Fibroblast of lung (primary cell): ENCODE results near the gene CFAP77. TPM values are rescaled to one million over a fixed set of nuclear protein-coding genes. Genes with fewer than 3 reads are reported as not detected.
A peak's percentile ranks its signal among the peaks of the same experiment; 100 is the strongest.

ENCODE experiments used
- DNase-seq, 2 donors: peaks; one replicate each; pipeline versions ENCODE4 v3.0.0 to v3.0.0-alpha.2; 2010; ENCODE audit warnings: low read depth in 2 of 2
- H2AFZ ChIP-seq: 2 replicates; pipeline ENCODE4 v1.5.1; 2012; ENCODE audit warnings: low read length, control low read depth, inconsistent platforms
- H3K27ac ChIP-seq: 2 replicates; pipeline ENCODE4 v1.5.1; 2011; ENCODE audit warnings: low read length, control low read depth; ENCODE audit not compliant: insufficient read depth
- H3K27me3 ChIP-seq: 2 replicates; pipeline ENCODE4 v1.5.1; 2011; ENCODE audit warnings: mild to moderate bottlenecking, low read length; ENCODE audit not compliant: control insufficient read depth, insufficient read depth
- H3K36me3 ChIP-seq: 2 replicates; pipeline ENCODE4 v1.5.1; 2011; ENCODE audit warnings: low read length; ENCODE audit not compliant: control insufficient read depth, insufficient read depth
- H3K4me1 ChIP-seq: 2 replicates; pipeline ENCODE4 v1.5.1; 2011; ENCODE audit warnings: low read length; ENCODE audit not compliant: control insufficient read depth, insufficient read depth; ENCODE audit errors: extremely low read depth
- H3K4me2 ChIP-seq: 2 replicates; pipeline ENCODE4 v1.5.1; 2011; ENCODE audit warnings: low read length, control low read depth; ENCODE audit not compliant: insufficient read depth; ENCODE audit errors: extremely low read depth
- H3K4me3 ChIP-seq, 4 experiments: fragments of 200-600 bp in 1 of 4; sonication (generic) in 1 of 4; replicated peaks in 1 of 4; 2 replicates each; pipeline ENCODE4 v1.5.1; 2011 to 2016; ENCODE audit warnings: low read length in 4 of 4, low read depth in 3 of 4, mild to moderate bottlenecking in 3 of 4, control low read depth in 2 of 4, inconsistent platforms in 1 of 4, mixed read lengths in 1 of 4; ENCODE audit not compliant: insufficient read depth in 1 of 4; ENCODE audit errors: control extremely low read depth in 1 of 4
- H3K79me2 ChIP-seq: 2 replicates; pipeline ENCODE4 v1.5.1; 2012; ENCODE audit warnings: mild to moderate bottlenecking, low read length, inconsistent platforms; ENCODE audit not compliant: control insufficient read depth, insufficient read depth
- H3K9ac ChIP-seq: 2 replicates; pipeline ENCODE4 v1.5.1; 2011; ENCODE audit warnings: mild to moderate bottlenecking, low read length, control low read depth; ENCODE audit not compliant: insufficient read depth
- H3K9me3 ChIP-seq: 2 replicates; pipeline ENCODE4 v1.5.1; 2012; ENCODE audit warnings: low read depth, low read length; ENCODE audit not compliant: control insufficient read depth, insufficient read depth
- H4K20me1 ChIP-seq: 2 replicates; pipeline ENCODE4 v1.5.1; 2011; ENCODE audit warnings: low read length; ENCODE audit not compliant: control insufficient read depth, insufficient read depth; ENCODE audit errors: extremely low read depth
- EZH2 ChIP-seq: IDR thresholded peaks from 2 replicates; pipeline ENCODE4 v1.5.1; 2012; ENCODE audit warnings: low read length, control low read depth, mild to moderate bottlenecking; ENCODE audit errors: missing control alignments
- polyA plus RNA-seq, 2 donors: library from polyadenylated mRNA; depleted of rRNA in 1 of 2; stranded (reverse) in 1 of 2; unstranded in 1 of 2; fragments of >200 nt; gene quantifications; 2 replicates each; pipeline ENCODE4 v1.2.1, GENCODE V29; 2011 to 2012; ENCODE audit warnings: missing spikeins in 1 of 2
- total RNA-seq: library from RNA; depleted of rRNA; stranded (reverse); fragments of >200 nt; gene quantifications from 2 replicates; pipeline ENCODE4 v1.2.1, GENCODE V29; 2014
- TF ChIP-seq, protein P1 (sequence below), 2 donors: IDR thresholded peaks in 1 of 2; conservative IDR thresholded peaks in 1 of 2; 1 replicate in 1 of 2; 2 replicates in 1 of 2; pipeline ENCODE4 v1.5.1; 2011 to 2012; ENCODE audit warnings: low read length in 2 of 2, control low read depth in 1 of 2, inconsistent platforms in 1 of 2, low read depth in 1 of 2, mild to moderate bottlenecking in 1 of 2

The CFAP77 gene
- total and polyA plus RNA-seq, 2 donors (not counting 1 experiment from before 2014, with no cell fraction given) = not detected

DNA sequence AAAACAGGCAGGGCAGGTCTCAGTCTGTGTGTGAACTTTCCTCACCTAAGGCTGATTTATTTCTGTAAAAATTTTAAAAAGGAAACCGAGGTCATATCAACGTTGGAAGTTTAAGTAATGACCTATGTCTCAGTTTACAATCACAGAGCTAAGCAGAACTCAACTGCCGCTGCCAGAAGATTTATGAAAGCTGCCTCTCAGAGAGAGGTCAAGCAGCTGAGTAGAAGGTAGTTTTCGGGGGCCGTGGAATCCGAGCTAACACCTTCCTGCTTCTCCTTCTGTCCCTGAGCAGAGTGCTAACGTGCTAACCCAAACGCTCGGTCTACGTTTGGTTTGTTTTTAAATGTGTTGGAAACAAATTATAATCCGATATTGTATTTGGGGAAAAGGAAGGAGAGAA lies 14.5 kb upstream of the CFAP77 start:
- H3K9ac ChIP-seq = no peak overlapping the region
- H3K4me1 ChIP-seq = no peaks in the 10 kb centered on the region
- H3K27me3 ChIP-seq = no peaks in the 10 kb centered on the region
- H2AFZ ChIP-seq = no peak overlapping the region
- no peaks in the 10 kb centered on the region for H3K79me2 ChIP-seq
- no peaks in the 10 kb centered on the region for H3K9me3 ChIP-seq
- no peaks in the 10 kb centered on the region for H4K20me1 ChIP-seq
- no peak overlapping the region for H3K27ac ChIP-seq
- no peak overlapping the region for H3K4me3 ChIP-seq
- no peak overlapping the region for H3K4me2 ChIP-seq
- peaks cover 9% of the 10 kb centered on the region for H3K36me3 ChIP-seq
- no peak for TF ChIP-seq EZH2
- TF ChIP-seq, protein P1, sequence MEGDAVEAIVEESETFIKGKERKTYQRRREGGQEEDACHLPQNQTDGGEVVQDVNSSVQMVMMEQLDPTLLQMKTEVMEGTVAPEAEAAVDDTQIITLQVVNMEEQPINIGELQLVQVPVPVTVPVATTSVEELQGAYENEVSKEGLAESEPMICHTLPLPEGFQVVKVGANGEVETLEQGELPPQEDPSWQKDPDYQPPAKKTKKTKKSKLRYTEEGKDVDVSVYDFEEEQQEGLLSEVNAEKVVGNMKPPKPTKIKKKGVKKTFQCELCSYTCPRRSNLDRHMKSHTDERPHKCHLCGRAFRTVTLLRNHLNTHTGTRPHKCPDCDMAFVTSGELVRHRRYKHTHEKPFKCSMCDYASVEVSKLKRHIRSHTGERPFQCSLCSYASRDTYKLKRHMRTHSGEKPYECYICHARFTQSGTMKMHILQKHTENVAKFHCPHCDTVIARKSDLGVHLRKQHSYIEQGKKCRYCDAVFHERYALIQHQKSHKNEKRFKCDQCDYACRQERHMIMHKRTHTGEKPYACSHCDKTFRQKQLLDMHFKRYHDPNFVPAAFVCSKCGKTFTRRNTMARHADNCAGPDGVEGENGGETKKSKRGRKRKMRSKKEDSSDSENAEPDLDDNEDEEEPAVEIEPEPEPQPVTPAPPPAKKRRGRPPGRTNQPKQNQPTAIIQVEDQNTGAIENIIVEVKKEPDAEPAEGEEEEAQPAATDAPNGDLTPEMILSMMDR (conservative IDR thresholded peaks at IDR 0.05 in 1 of 2, IDR thresholded peaks at IDR 0.05 in 1 of 2; ENCODE audit: low read depth in 1 of 2, low read length in 2 of 2) = no peak
- no peak for DNase-seq

DNA sequence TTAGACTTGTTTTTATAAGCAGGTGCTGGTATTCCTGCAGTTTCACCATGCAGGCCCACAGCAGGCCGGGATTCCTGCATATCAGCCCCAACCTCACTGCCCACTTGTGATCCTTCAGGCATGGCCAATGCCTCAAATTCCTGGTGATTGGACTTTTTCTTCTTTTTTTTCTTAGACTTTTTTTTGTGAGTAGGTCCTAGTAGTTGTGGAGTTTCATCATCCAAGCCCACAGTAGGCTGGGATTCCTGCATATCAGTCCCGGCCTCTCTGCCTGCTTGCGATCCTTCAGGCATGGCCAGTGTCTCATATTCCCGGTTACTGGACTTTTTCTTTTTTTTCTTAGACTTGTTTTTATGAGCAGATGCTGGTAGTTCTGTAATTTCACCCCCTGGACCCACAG lies 8.2 kb upstream of the CFAP77 start:
- H3K9me3 ChIP-seq = no peaks in the 10 kb centered on the region
- no peak overlapping the region for H3K4me3 ChIP-seq
- peaks cover 4% of the 10 kb centered on the region for H3K4me1 ChIP-seq
- H2AFZ ChIP-seq = no peak overlapping the region
- TF ChIP-seq, protein P1 (conservative IDR thresholded peaks at IDR 0.05 in 1 of 2, IDR thresholded peaks at IDR 0.05 in 1 of 2; ENCODE audit: low read depth in 1 of 2, low read length in 2 of 2) = no peak
- no peak for TF ChIP-seq EZH2
- no peaks in the 10 kb centered on the region for H4K20me1 ChIP-seq
- no peak for DNase-seq
- no peak overlapping the region for H3K9ac ChIP-seq
- peaks cover 5% of the 10 kb centered on the region for H3K36me3 ChIP-seq
- no peak overlapping the region for H3K4me2 ChIP-seq
- H3K27me3 ChIP-seq = no peaks in the 10 kb centered on the region
- no peak overlapping the region for H3K27ac ChIP-seq
- H3K79me2 ChIP-seq = peaks cover 17% of the 10 kb centered on the region

DNA sequence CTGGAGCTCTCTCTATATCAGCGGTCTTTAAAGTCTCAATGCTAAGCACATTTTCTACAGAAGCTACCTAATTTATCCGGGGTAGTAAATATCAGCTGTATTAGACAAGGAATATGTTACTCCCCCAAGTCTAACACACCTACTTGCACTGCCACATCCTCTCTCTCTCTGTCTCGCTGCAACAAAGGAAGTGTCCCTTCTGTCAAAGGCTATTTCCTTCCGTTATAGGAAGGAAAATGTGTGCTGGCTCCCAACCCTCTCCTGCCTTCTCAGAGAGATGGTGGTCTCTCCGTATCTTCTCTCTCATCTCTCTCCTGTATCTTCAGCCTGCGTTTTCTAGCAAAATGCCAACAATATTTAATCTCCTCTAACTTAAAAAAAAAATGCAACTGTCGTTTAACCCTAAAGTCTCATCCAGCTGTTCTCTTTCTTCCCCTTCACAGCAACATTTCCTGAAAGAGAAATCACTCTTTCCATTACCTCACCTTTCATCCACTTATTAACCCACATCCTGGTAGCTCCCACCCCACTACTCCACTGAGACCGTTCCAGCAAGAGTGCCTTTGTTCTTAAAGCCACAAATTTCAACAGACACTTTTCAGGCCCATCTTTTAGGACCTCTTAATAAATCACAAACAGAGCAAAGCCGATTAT lies 5.7 kb upstream of the CFAP77 start:
- Histone ChIP-seq H3K27me3 (no peaks in the 10 kb centered on the region), H2AFZ (no peak overlapping the region), H3K4me3 (no peak overlapping the region), H4K20me1 (no peaks in the 10 kb centered on the region), H3K79me2 (peaks cover 17% of the 10 kb centered on the region), H3K4me1 (peaks cover 4% of the 10 kb centered on the region), H3K4me2 (no peak overlapping the region), H3K9me3 (no peaks in the 10 kb centered on the region), H3K36me3 (peaks cover 2% of the 10 kb centered on the region), H3K9ac (no peak overlapping the region), H3K27ac (no peak overlapping the region)
- no peak for TF ChIP-seq EZH2
- TF ChIP-seq, protein P1 (conservative IDR thresholded peaks at IDR 0.05 in 1 of 2, IDR thresholded peaks at IDR 0.05 in 1 of 2; ENCODE audit: low read depth in 1 of 2, low read length in 2 of 2) = no peak
- peak in 1 of 2 donors; percentile 40 for DNase-seq
